BLaER1 treated with 17β-estradiol and CSF1 and Interleukin-3, amounts not matched to agents 10 nM and 100 nM (cell line): Measurements from ENCODE around the gene BNIP5.
A peak's percentile ranks its signal among the peaks of the same experiment; 100 is the strongest.

Experiments used
- H3K27ac ChIP-seq, 11 experiments: shearing (Covaris generic); formaldehyde crosslinking; 2 replicates each; pipeline ENCODE4 v1.8.1; 2022
- H3K27me3 ChIP-seq, 11 experiments: shearing (Covaris generic); formaldehyde crosslinking; 2 replicates each; pipeline ENCODE4 v1.8.1; 2022
- H3K36me3 ChIP-seq, 11 experiments: shearing (Covaris generic); formaldehyde crosslinking; 2 replicates each; pipeline ENCODE4 v1.8.1; 2022
- H3K4me1 ChIP-seq, 10 experiments: shearing (Covaris generic); formaldehyde crosslinking; 2 replicates each; pipeline ENCODE4 v1.8.1; 2022
- H3K4me2 ChIP-seq, 11 experiments: shearing (Covaris generic); formaldehyde crosslinking; 2 replicates each; pipeline ENCODE4 v1.8.1; 2022
- H3K4me3 ChIP-seq, 10 experiments: shearing (Covaris generic); formaldehyde crosslinking; 2 replicates each; pipeline ENCODE4 v1.8.1; 2022
- H3K9ac ChIP-seq, 11 experiments: shearing (Covaris generic); formaldehyde crosslinking; 2 replicates each; pipeline ENCODE4 v1.8.1; 2022
- H3K9me3 ChIP-seq, 11 experiments: shearing (Covaris generic); formaldehyde crosslinking; replicated peaks in 1 of 11; 2 replicates each; pipeline ENCODE4 v1.8.1; 2022
- H4K20me1 ChIP-seq, 11 experiments: shearing (Covaris generic); formaldehyde crosslinking; 2 replicates each; pipeline ENCODE4 v1.8.1; 2022
- Cebpa-rat ChIP-seq, 11 experiments: shearing (Covaris generic); IDR thresholded peaks; 2 replicates each; pipeline ENCODE4 v1.8.1; 2022

BNIP5 gene

GRCh38 chr6:36280467-36280866 lies 56.2 kb downstream of the BNIP5 start:
- H3K9ac ChIP-seq: no peak overlapping the region; a peak in 1 of 22 replicates
- no peak overlapping the region for H3K4me3 ChIP-seq
- peaks cover 0 to 8% (median 5%) of the 10 kb centered on the region in 11 experiments; a peak in 6 of 22 replicates for H3K27me3 ChIP-seq
- no peak for TF ChIP-seq Cebpa-rat (IDR thresholded peaks at IDR 0.05)
- peaks cover 11 to 29% (median 17%) of the 10 kb centered on the region in 10 experiments for H3K4me1 ChIP-seq
- H3K9me3 ChIP-seq: peaks cover 0 to 8% (median 0%) of the 10 kb centered on the region in 11 experiments; a peak in 2 of 22 replicates
- H3K27ac ChIP-seq: peak overlapping the region in 4 of 11 experiments; percentile 8 to 47 (median 34); a peak in 6 of 22 replicates
- H3K36me3 ChIP-seq: no peaks in the 10 kb centered on the region
- no peaks in the 10 kb centered on the region for H4K20me1 ChIP-seq
- H3K4me2 ChIP-seq: peak overlapping the region; percentile 21 to 74 (median 54)

DNA sequence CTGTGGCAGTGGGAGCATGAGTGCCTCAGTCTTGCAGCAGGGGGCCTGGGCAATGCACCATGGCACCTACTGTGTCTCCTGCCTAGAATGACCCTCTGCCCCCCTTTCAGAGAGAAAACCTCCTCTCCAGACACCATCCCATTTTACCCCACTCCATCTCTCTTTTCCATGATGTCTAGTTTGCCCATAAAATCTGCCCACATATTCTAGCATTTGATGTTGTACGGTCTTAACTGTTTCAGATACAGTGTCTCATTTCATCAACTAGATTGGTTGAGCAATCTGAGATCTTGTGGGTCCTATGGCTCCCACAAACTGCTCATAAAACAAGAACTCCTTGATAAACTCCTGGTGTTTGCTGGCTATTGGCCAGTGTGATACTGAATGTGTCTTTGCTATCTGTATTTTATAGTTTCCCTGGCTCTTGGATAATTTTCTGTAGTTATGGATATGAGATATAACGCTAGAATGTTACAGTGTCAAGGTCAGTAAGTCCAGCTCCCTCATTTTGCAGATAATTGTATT lies 58.7 kb downstream of the BNIP5 start:
- Histone ChIP-seq H3K27me3 (no peaks in the 10 kb centered on the region), H4K20me1 (no peaks in the 10 kb centered on the region), H3K9me3 (peaks cover 0 to 4% (median 0%) of the 10 kb centered on the region in 11 experiments; a peak in 1 of 22 replicates), H3K9ac (no peak overlapping the region), H3K36me3 (no peaks in the 10 kb centered on the region), H3K27ac (no peak overlapping the region), H3K4me2 (no peak overlapping the region), H3K4me1 (peaks cover 11 to 21% (median 16%) of the 10 kb centered on the region in 10 experiments), H3K4me3 (no peak overlapping the region)
- TF ChIP-seq Cebpa-rat (IDR thresholded peaks at IDR 0.05): no peak

- H4K20me1 ChIP-seq: no peaks in the 10 kb centered on the region
- peaks cover 11 to 21% (median 16%) of the 10 kb centered on the region in 10 experiments for H3K4me1 ChIP-seq
- no peak for TF ChIP-seq Cebpa-rat (IDR thresholded peaks at IDR 0.05)
- no peak overlapping the region for H3K27ac ChIP-seq
- H3K36me3 ChIP-seq: no peaks in the 10 kb centered on the region
- H3K27me3 ChIP-seq: no peaks in the 10 kb centered on the region
- no peak overlapping the region for H3K9ac ChIP-seq
- H3K4me2 ChIP-seq: no peak overlapping the region
- H3K9me3 ChIP-seq: no peaks in the 10 kb centered on the region
- H3K4me3 ChIP-seq: no peak overlapping the region
Measured at GRCh38 chr6:36276581-36277536, 59.8 kb downstream of the BNIP5 start.

DNA sequence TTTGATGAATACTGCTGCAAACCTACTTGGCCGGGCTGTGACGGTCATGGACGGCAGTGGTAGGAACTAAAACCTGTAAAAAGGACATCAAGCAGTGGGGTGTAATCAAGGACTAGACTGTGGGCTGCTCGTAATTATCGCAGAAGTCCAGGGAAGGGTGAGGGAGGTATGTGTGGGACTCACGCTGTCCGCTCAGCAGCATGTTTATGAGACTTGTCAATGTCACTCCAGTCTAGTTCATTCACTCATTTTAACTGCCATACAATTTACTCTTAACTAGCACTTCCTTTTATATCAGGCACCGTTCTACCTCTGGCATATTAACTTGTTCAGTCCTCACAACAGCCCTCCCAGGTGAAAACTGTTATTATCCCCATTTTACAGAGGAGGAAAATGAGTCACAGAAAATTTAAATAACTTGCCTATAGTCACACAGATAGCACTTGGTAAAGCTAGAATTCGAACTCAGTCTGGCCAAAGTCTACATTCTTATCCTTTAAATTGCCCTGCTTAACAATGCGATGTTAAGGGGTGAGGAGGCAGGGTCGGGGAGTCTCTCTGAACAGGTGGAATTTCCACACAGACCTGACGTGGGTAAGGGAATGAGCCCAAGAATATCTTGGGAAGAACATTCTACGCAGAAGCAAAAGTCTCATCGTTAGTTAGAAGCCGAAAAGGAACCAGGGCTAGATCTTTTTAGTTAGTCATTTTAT lies 62.7 kb downstream of the BNIP5 start:
- Histone ChIP-seq H3K4me1 (peaks cover 0 to 10% (median 7%) of the 10 kb centered on the region in 10 experiments; a peak in 8 of 20 replicates), H3K27ac (no peak overlapping the region), H4K20me1 (no peaks in the 10 kb centered on the region), H3K36me3 (no peaks in the 10 kb centered on the region), H3K4me2 (no peak overlapping the region), H3K9ac (no peak overlapping the region), H3K4me3 (no peak overlapping the region), H3K9me3 (no peaks in the 10 kb centered on the region), H3K27me3 (no peaks in the 10 kb centered on the region)
- no peak for TF ChIP-seq Cebpa-rat (IDR thresholded peaks at IDR 0.05)

GRCh38 chr6:36273067-36273466 lies 63.6 kb downstream of the BNIP5 start:
- Histone ChIP-seq H3K9ac (no peak overlapping the region), H3K4me2 (no peak overlapping the region), H3K4me1 (peaks cover 0 to 10% (median 7%) of the 10 kb centered on the region in 10 experiments; a peak in 8 of 20 replicates), H3K27me3 (no peaks in the 10 kb centered on the region), H3K4me3 (no peak overlapping the region), H4K20me1 (no peaks in the 10 kb centered on the region), H3K27ac (no peak overlapping the region), H3K36me3 (no peaks in the 10 kb centered on the region), H3K9me3 (no peaks in the 10 kb centered on the region)
- no peak for TF ChIP-seq Cebpa-rat (IDR thresholded peaks at IDR 0.05)

GRCh38 chr6:36272234-36272633 lies 64.5 kb downstream of the BNIP5 start:
- Histone ChIP-seq H3K4me1 (peaks cover 0 to 10% (median 7%) of the 10 kb centered on the region in 10 experiments; a peak in 8 of 20 replicates), H3K36me3 (no peaks in the 10 kb centered on the region), H3K27ac (no peak overlapping the region), H4K20me1 (no peaks in the 10 kb centered on the region), H3K27me3 (no peaks in the 10 kb centered on the region), H3K9me3 (no peaks in the 10 kb centered on the region), H3K4me2 (no peak overlapping the region), H3K4me3 (no peak overlapping the region), H3K9ac (no peak overlapping the region)
- TF ChIP-seq Cebpa-rat (IDR thresholded peaks at IDR 0.05): no peak

- Histone ChIP-seq H3K27ac (no peak within 1 kb of the TSS), H3K4me3 (no peak within 1 kb of the TSS), H3K4me1 (peaks cover 0 to 10% (median 7%) of the 10 kb centered on the region in 10 experiments; a peak in 8 of 20 replicates), H3K27me3 (no peaks in the 10 kb centered on the region), H3K9ac (no peak within 1 kb of the TSS), H3K36me3 (no peaks in the 10 kb centered on the region; a peak in 1 of 22 replicates), H3K4me2 (peak within 1 kb of the TSS in 5 of 11 experiments; percentile 4 to 40 (median 23); a peak in 7 of 22 replicates), H3K9me3 (peaks cover 11 to 17% (median 14%) of the 10 kb centered on the region in 11 experiments), H4K20me1 (no peaks in the 10 kb centered on the region)
- TF ChIP-seq Cebpa-rat (IDR thresholded peaks at IDR 0.05): no peak
Measured at GRCh38 chr6:36269834-36270705, 66.6 kb downstream of the BNIP5 start, which contains the start of gene PNPLA1. Gene PNPLA1, plus strand, starts transcription at chr6:36270060. Its CDS starts 400 bp downstream, at chr6:36270460.
